Activated naive CD4-positive, alpha-beta T cell (primary cell): ENCODE measurements around the gene PRELID1.
"Not testable (repeated sequence)": the region's sequence is repeated elsewhere in the genome, so short reads cannot be mapped to it uniquely, and the experiment has no call there.

Experiments
- DNase-seq, 4 experiments: peaks; one replicate each; lab custom pipeline; 2025; lab: John Stamatoyannopoulos, UW

Gene PRELID1

GRCh38 chr5:177303121-177303924, at the start of gene PRELID1, which contains the start of gene RAB24:
PRELID1 (plus strand) TSS chr5:177303799; CDS start chr5:177303986, 187 bp downstream.
RAB24 (minus strand) TSS chr5:177303719; CDS start chr5:177303288, 431 bp downstream.
- DNase-seq = peak; percentile 65 to 83 (median 74)

GRCh38 chr5:177256296-177256695, 47.3 kb upstream of the PRELID1 start:
- no peak for DNase-seq

GRCh38 chr5:177258711-177259110, 44.9 kb upstream of the PRELID1 start:
- not testable (repeated sequence) for DNase-seq

GRCh38 chr5:177260961-177261360, 42.6 kb upstream of the PRELID1 start:
- no peak for DNase-seq

GRCh38 chr5:177261510-177261909, 42.1 kb upstream of the PRELID1 start:
- no peak for DNase-seq

- no peak for DNase-seq
Observed at GRCh38 chr5:177264178-177264577, 39.4 kb upstream of the PRELID1 start.

- no peak for DNase-seq
Observed at GRCh38 chr5:177265395-177265794, 38.2 kb upstream of the PRELID1 start.

GRCh38 chr5:177269232-177269895, 34.2 kb upstream of the PRELID1 start:
- DNase-seq = no peak

GRCh38 chr5:177269976-177270375, 33.6 kb upstream of the PRELID1 start:
- no peak for DNase-seq

- DNase-seq = no peak
Observed at GRCh38 chr5:177270653-177271052, 32.9 kb upstream of the PRELID1 start.

- no peak for DNase-seq
Observed at GRCh38 chr5:177271113-177271512, 32.5 kb upstream of the PRELID1 start.

- no peak for DNase-seq
Observed at GRCh38 chr5:177275883-177276282, 27.7 kb upstream of the PRELID1 start.

GRCh38 chr5:177276886-177277285, 26.7 kb upstream of the PRELID1 start:
- DNase-seq = no peak

- DNase-seq = no peak
Observed at GRCh38 chr5:177288191-177288590, 15.4 kb upstream of the PRELID1 start.

GRCh38 chr5:177290816-177291596, 12.6 kb upstream of the PRELID1 start:
- no peak for DNase-seq

- no peak for DNase-seq
Observed at GRCh38 chr5:177291735-177292134, 11.9 kb upstream of the PRELID1 start.

GRCh38 chr5:177293819-177294581, 9.6 kb upstream of the PRELID1 start:
- no peak for DNase-seq

- DNase-seq = no peak
Observed at GRCh38 chr5:177294632-177295031, 9.0 kb upstream of the PRELID1 start.

GRCh38 chr5:177295924-177296323, 7.7 kb upstream of the PRELID1 start:
- DNase-seq = no peak

GRCh38 chr5:177296581-177296980, 7.0 kb upstream of the PRELID1 start:
- no peak for DNase-seq

GRCh38 chr5:177297922-177298321, 5.7 kb upstream of the PRELID1 start:
- no peak for DNase-seq

GRCh38 chr5:177299697-177300096, 3.9 kb upstream of the PRELID1 start:
- no peak for DNase-seq
